Choroid plexus epithelial cell (primary cell): ENCODE measurements around the gene ITGA1.
"Not testable (repeated sequence)": the region's sequence is repeated elsewhere in the genome, so short reads cannot be mapped to it uniquely, and the experiment has no call there.

Experiments used
- DNase-seq: peaks from one replicate; pipeline ENCODE4 v3.0.0-alpha.2; 2010; ENCODE audit warnings: low read depth
- H3K4me3 ChIP-seq: 2 replicates; pipeline ENCODE4 v1.5.1; 2011; ENCODE audit warnings: low read depth, mild to moderate bottlenecking, control low read depth, low read length, moderate library complexity
- TF ChIP-seq, protein P1 (sequence below): conservative IDR thresholded peaks from 2 replicates; pipeline ENCODE4 v1.5.1; 2011; ENCODE audit warnings: low read depth, mild to moderate bottlenecking, control low read depth, inconsistent platforms, low read length, moderate library complexity

Gene ITGA1

DNA sequence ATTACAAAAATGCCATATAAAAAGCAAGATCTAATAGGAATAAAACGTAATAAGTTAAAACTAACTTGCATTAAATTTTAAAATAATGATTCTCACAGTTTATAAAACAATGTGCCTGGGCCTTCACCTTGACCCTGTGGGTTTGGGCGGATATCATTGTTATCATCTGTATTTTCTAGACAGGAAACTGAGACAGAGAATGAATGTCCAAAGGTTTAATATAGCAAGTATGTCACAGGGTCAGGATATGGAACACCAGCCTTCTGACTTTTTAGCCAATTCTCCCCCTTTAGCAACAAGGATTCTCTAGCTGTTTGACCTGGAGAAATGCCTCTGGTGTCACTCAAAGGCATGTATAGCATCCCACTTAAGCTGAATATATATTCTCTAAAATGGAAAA lies 67.2 kb downstream of the ITGA1 start:
- no peak overlapping the region for H3K4me3 ChIP-seq
- TF ChIP-seq, protein P1, sequence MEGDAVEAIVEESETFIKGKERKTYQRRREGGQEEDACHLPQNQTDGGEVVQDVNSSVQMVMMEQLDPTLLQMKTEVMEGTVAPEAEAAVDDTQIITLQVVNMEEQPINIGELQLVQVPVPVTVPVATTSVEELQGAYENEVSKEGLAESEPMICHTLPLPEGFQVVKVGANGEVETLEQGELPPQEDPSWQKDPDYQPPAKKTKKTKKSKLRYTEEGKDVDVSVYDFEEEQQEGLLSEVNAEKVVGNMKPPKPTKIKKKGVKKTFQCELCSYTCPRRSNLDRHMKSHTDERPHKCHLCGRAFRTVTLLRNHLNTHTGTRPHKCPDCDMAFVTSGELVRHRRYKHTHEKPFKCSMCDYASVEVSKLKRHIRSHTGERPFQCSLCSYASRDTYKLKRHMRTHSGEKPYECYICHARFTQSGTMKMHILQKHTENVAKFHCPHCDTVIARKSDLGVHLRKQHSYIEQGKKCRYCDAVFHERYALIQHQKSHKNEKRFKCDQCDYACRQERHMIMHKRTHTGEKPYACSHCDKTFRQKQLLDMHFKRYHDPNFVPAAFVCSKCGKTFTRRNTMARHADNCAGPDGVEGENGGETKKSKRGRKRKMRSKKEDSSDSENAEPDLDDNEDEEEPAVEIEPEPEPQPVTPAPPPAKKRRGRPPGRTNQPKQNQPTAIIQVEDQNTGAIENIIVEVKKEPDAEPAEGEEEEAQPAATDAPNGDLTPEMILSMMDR = no peak
- DNase-seq = no peak

DNA sequence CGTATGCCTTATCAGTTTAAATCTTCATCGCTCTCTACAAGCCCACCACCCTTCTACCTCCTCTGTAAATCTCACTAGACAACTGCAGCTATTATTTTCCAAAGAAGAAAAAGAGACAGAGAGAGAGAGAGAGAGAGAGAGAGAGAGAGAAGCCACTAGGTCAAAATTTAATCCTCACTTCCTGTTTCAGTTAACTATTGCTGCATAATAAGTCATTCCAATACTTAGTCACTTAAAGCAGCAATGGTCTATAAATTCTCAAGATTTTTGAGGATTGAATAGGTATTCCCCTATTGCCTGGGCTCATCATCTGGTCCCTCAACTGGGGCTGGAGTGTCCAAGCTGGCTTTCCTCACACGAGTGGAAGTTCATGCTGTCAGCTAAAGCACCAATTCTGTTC lies 68.8 kb downstream of the ITGA1 start:
- no peak overlapping the region for H3K4me3 ChIP-seq
- TF ChIP-seq, protein P1 = no peak
- peak; percentile 60 for DNase-seq

DNA sequence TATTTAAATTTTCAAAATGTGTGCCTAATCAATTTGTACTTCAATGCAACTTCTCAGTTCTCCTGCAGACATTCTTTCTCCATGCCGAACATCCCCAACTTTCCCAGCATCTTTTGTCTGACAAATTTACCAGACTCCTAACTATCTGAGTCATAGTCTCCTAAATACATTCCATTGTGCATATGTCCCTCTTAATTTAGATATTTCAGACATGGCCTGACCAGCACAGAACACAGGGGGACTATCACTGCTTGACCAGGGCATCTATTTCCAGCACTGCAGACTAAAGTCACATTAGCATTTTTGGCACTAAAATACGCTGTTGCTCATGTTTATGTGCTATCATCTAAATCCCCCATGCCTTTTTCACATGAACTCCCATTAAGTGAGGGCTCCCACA lies 71.9 kb downstream of the ITGA1 start:
- TF ChIP-seq, protein P1 = no peak
- no peak overlapping the region for H3K4me3 ChIP-seq
- peak; percentile 86 for DNase-seq

DNA sequence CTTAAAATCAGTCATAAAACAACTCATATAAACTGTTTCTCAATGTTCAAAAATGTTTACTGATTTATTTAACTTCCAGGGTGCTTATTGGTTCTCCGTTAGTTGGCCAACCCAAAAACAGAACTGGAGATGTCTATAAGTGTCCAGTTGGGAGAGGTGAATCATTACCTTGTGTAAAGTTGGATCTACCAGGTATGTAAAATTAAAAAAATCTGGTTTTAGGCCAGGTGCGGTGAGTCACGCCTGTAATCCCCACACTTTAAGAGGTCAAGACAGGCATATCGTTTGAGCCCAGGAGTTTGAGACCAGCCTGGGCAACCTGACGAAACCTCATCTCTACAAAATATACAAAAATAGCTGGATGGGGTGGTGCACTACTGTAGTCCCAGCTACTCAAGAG lies 73.7 kb downstream of the ITGA1 start:
- TF ChIP-seq, protein P1 = no peak
- no peak overlapping the region for H3K4me3 ChIP-seq
- DNase-seq = no peak

DNA sequence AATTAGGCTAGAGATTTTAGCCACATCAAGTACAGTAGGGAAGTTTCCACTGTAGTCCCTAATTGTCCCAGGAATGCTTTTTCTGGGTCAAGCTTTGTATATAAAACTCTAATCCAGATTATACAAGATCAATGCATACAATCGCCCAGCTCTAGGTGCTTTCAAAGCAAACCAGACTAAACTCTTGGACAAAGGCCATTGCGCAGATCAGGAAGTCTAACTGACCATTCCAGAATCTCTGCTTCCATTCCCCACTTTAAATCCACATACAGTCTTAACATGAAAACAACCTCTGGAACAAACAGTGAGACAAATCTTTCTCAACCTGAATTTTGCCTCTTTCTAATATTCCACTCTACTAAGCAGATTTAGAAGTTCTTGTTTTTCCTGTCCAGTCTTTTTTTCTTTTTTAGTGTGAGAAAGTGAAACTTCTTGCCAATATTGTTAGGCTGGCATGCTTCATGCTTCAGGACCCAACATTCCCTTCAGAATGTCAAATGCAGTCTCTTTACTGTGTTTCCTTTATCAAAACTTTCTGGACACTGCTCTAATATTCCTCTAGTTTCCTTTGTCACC lies 76.1 kb downstream of the ITGA1 start:
- TF ChIP-seq, protein P1 = no peak
- H3K4me3 ChIP-seq = no peak overlapping the region
- DNase-seq = peak; percentile 49

DNA sequence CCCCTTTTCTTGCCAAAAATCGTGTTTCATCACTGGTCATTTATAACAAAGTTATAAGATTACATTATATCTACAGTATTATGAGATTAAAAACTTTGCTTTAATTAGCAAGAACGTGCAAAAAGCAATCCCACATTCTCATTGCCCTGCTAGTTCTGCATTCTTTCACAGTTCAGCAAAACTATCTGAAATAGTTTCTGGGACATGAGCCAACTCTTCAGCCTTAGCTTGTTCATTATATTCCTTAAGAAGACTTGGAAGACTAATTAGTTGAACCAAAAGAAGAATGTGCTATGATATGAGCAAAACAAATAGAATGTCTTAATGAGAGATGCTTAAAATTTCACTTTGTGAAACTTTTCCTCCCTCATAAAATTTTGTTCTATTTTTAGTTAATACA lies 76.7 kb downstream of the ITGA1 start:
- no peak overlapping the region for H3K4me3 ChIP-seq
- TF ChIP-seq, protein P1 = no peak
- peak; percentile 90 for DNase-seq

DNA sequence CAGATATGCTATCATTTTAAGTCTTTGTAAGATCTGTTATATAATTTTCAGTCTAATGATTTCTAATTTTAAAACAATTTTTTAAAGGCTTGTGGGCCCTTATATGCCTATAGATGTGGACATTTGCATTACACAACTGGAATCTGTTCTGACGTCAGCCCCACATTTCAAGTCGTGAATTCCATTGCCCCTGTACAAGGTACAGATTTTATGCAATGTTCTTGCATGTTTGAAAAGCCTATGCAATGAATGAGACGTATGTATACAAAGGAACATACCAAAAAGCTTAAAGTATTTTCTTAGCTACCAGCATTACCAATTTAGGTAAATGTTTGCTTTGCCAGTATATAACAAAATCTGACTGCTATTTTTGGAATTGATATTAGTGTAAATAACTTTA lies 77.2 kb downstream of the ITGA1 start:
- TF ChIP-seq, protein P1 = no peak
- DNase-seq = peak; percentile 95
- H3K4me3 ChIP-seq = no peak overlapping the region

DNA sequence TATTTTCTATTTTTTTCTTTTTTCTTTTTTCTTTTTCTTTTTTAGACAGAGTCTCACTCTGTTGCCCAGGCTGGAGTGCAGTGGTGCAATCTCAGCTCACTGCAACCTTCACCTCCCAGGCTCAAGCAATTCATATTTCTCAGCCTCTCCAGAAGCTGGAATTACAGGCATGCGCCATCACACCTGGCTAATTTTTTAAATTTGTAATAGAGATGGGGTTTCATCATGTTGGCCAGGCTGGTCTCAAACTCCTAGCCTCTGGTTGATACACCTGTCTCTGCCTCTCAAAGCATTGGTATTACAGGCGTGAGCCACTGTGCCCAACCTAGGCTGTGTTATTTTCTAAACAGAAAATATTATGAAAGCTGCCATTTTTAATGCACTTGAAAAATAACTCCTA lies 78.3 kb downstream of the ITGA1 start:
- not testable (repeated sequence) for H3K4me3 ChIP-seq, DNase-seq
